ENCODE data around the gene KCTD17. TPM values are rescaled to one million over a fixed set of nuclear protein-coding genes. Genes with fewer than 3 reads are reported as not detected.
A peak's percentile ranks its signal among the peaks of the same experiment; 100 is the strongest.

KCTD17 gene
- polyA plus RNA-seq, 2 of the 4 experiments (the other 2 are of a cell fraction): 18.7 to 37.1 TPM

- TF ChIP-seq HMGXB4 (CRISPR knock-in tag; IDR thresholded peaks at IDR 0.05; ENCODE audit: borderline replicate concordance): no peak
These were observed 41.4 kb upstream of the KCTD17 start (continued) for GRCh38 chr22:37010174-37010573.

GRCh38 chr22:37010976-37011375 is 40.6 kb upstream of the KCTD17 start:
- no peak for TF ChIP-seq CBX8 (IDR thresholded peaks at IDR 0.05)
- no peak for TF ChIP-seq ZNF302 (CRISPR knock-in tag; IDR thresholded peaks at IDR 0.05)
- no peak for TF ChIP-seq SREBF2 (IDR thresholded peaks at IDR 0.05)
- TF ChIP-seq MYC (IDR thresholded peaks at IDR 0.05; ENCODE audit: borderline replicate concordance, low read length): no peak
- TF ChIP-seq BCL3 (IDR thresholded peaks at IDR 0.05): no peak
- no peak for TF ChIP-seq ZC3H11A (IDR thresholded peaks at IDR 0.05)
- no peak for TF ChIP-seq MAZ (IDR thresholded peaks at IDR 0.05; ENCODE audit: borderline replicate concordance, low read depth, low read length)
- TF ChIP-seq HOXA7 (CRISPR knock-in tag; IDR thresholded peaks at IDR 0.05): no peak
- TF ChIP-seq POLR2A (IDR thresholded peaks at IDR 0.05; ENCODE audit: low read length): no peak
- no peak for TF ChIP-seq SMC3 (IDR thresholded peaks at IDR 0.05)
- TF ChIP-seq HEYL (CRISPR knock-in tag; IDR thresholded peaks at IDR 0.05): no peak
- TF ChIP-seq CHD2 (IDR thresholded peaks at IDR 0.05; ENCODE audit: low read length, partially characterized antibody): no peak
- no peak for TF ChIP-seq RNF2 (IDR thresholded peaks at IDR 0.05; ENCODE audit: borderline replicate concordance, low read depth)
- TF ChIP-seq PBX3 (IDR thresholded peaks at IDR 0.05): no peak
- no peak for TF ChIP-seq PHF8 (IDR thresholded peaks at IDR 0.05; ENCODE audit: borderline replicate concordance, low read depth)
- no peak for TF ChIP-seq ZSCAN20 (CRISPR knock-in tag; IDR thresholded peaks at IDR 0.05)
- no peak for TF ChIP-seq RARB (CRISPR knock-in tag; IDR thresholded peaks at IDR 0.05)
- FAIRE-seq: no peak

GRCh38 chr22:37011472-37011871 is 40.1 kb upstream of the KCTD17 start:
- DNase-seq (ENCODE audit: low read depth in 1 of 2, low spot score in 1 of 2) (no peak), ATAC-seq (no peak), FAIRE-seq (no peak)
- no peaks in the 10 kb centered on the region for H3K9me3 ChIP-seq
- POLR2A ChIA-PET: interaction anchor here (0.8 kb wide), 1 partner anchor 21 kb away, joined by 3 read pairs; no protein-coding TSS in a partner anchor
- H3K27ac ChIP-seq: no peak overlapping the region
- CTCF ChIA-PET: interaction anchor here (1.0 kb wide), 1 partner anchor 23 kb away, joined by 3 read pairs; no protein-coding TSS in a partner anchor
- H3K4me2 ChIP-seq: no peak overlapping the region
- TF ChIP-seq NPAS2 (CRISPR knock-in tag; IDR thresholded peaks at IDR 0.05; ENCODE audit: borderline replicate concordance): no peak
- TF ChIP-seq PHF8 (IDR thresholded peaks at IDR 0.05; ENCODE audit: borderline replicate concordance, low read depth): no peak
- TF ChIP-seq FOSL2 (IDR thresholded peaks at IDR 0.05): no peak
- TF ChIP-seq FOSL2 (CRISPR knock-in tag; IDR thresholded peaks at IDR 0.05): no peak
- no peak for TF ChIP-seq FOXS1 (CRISPR knock-in tag; IDR thresholded peaks at IDR 0.05)
- TF ChIP-seq KDM1A (IDR thresholded peaks at IDR 0.05; ENCODE audit: low read depth): 0 out of 2 replicates have a peak, but pooled peaks have one; percentile 59
- no peak for TF ChIP-seq NR3C1 (IDR thresholded peaks at IDR 0.05)
- H3K4me1 ChIP-seq: peaks cover 11% of the 10 kb centered on the region
- whole genome bisulfite sequencing (ENCODE audit: missing lambda C conversion rate): 96% methylated on average over 3 of the region's 3 CpGs
- H3K4me3 ChIP-seq: no peak overlapping the region

More at GRCh38 chr22:37010976-37011375, 40.6 kb upstream of the KCTD17 start:
- ATAC-seq (no peak), DNase-seq (ENCODE audit: low read depth in 1 of 2, low spot score in 1 of 2) (no peak)
- H3K27ac ChIP-seq: no peak overlapping the region
- no peak overlapping the region for H3K4me3 ChIP-seq
- ChIA-PET POLR2A (interaction anchor here (0.6 to 0.8 kb wide), 2 partner anchors 22 to 539 kb away, joined by 3 to 9 read pairs; no protein-coding TSS in a partner anchor), CTCF (interaction anchor here (0.7 to 1.4 kb wide), 3 partner anchors 7 to 33 kb away, joined by 3 read pairs; no protein-coding TSS in a partner anchor)
- no peaks in the 10 kb centered on the region; the same call in 2 of the 3 replicates for H3K9me3 ChIP-seq
- no peak overlapping the region for H3K4me2 ChIP-seq
- peaks cover 8% of the 10 kb centered on the region for H3K4me1 ChIP-seq
- 93% methylated on average over 5 of the region's 20 CpGs for WGBS (ENCODE audit: missing lambda C conversion rate)

Data from A549 (cell line).